HCT116 (cell line): ENCODE results near the gene NCKAP5. TPM values are rescaled to one million over a fixed set of nuclear protein-coding genes. Genes with fewer than 3 reads are reported as not detected.

Source experiments
- ATAC-seq: fragments of 200-7000 bp; cut with Tn5 transposase; 2 replicates; pipeline ENCODE4 v1.9.1; 2020; ENCODE audit warnings: mild to moderate bottlenecking, moderate library complexity
- BruUV-seq: library from RNA; stranded (reverse); fragments of 400-500 nt; replicated peaks from 2 replicates; lab custom pipeline; 2021; lab: Mats Ljungman, UMichigan
- CTCF ChIA-PET: fragments of 300-600 bp; sonication (Branson Sonifier 250); formaldehyde crosslinking; loops from one replicate; lab custom pipeline; 2021; ENCODE audit warnings: antibody characterized with exemption; lab: Charles Lee
- POLR2A ChIA-PET: fragments of 300-600, 350-600 bp; sonication (Branson Sonifier 250); formaldehyde crosslinking; loops from one replicate; lab custom pipeline; 2021; ENCODE audit warnings: antibody characterized with exemption; lab: Charles Lee
- RAD21 ChIA-PET, 2 experiments: fragments of 300-600 bp; sonication (Branson Sonifier 250); formaldehyde crosslinking; loops; one replicate each; lab custom pipeline; 2023; ENCODE audit warnings: low total read pairs in 2 of 2; ENCODE audit not compliant: uncharacterized antibody in 2 of 2, unreplicated experiment in 2 of 2, low non-redundant PET in 1 of 2; lab: Charles Lee
- DNase-seq: peaks from one replicate; pipeline ENCODE4 v3.0.0-alpha.2; 2010; ENCODE audit warnings: low read depth, low spot score
- H2AFZ ChIP-seq: fragments of 200-600 bp; shearing (Covaris generic), sonication (generic); 2 replicates; pipeline ENCODE4 v1.6.1; 2017; ENCODE audit warnings: low read depth, mixed run types, mixed read lengths, antibody characterized with exemption, low read length; ENCODE audit not compliant: poor library complexity, severe bottlenecking
- H3K27ac ChIP-seq: 2 replicates; pipeline ENCODE4 v1.5.1; 2012; ENCODE audit warnings: low read depth, low read length
- H3K27me3 ChIP-seq: fragments of 200-600 bp; sonication (generic); 2 replicates; pipeline ENCODE4 v1.6.1; 2016; ENCODE audit warnings: mixed run types, low read length, mixed read lengths; ENCODE audit not compliant: insufficient read depth
- H3K36me3 ChIP-seq, 2 experiments: fragments of 200-500 bp in 1 of 2; fragments of 200-600 bp in 1 of 2; sonication (Bioruptor generic) in 1 of 2; sonication (generic) in 1 of 2; 2 replicates each; pipeline versions ENCODE4 v1.5.1 to v1.6.1; 2014 to 2016; ENCODE audit warnings: low read length in 2 of 2, inconsistent platforms in 1 of 2, mixed read lengths in 1 of 2, mixed run types in 1 of 2; ENCODE audit not compliant: insufficient read depth in 2 of 2, control insufficient read depth in 1 of 2
- H3K4me1 ChIP-seq, 2 experiments: fragments of 200-600 bp in 1 of 2; sonication (generic) in 1 of 2; 2 replicates each; pipeline versions ENCODE4 v1.5.1 to v1.6.1; 2012 to 2017; ENCODE audit warnings: low read length in 2 of 2, inconsistent platforms in 1 of 2, mild to moderate bottlenecking in 1 of 2, mixed read lengths in 1 of 2, mixed run types in 1 of 2, moderate library complexity in 1 of 2; ENCODE audit not compliant: insufficient read depth in 2 of 2, control insufficient read depth in 1 of 2
- H3K4me2 ChIP-seq: fragments of 200-600 bp; sonication (generic); 2 replicates; pipeline ENCODE4 v1.6.1; 2017; ENCODE audit warnings: mixed run types, low read length, mixed read lengths
- H3K4me3 ChIP-seq, 2 experiments: fragments of 200-600 bp in 1 of 2; sonication (generic) in 1 of 2; replicated peaks in 1 of 2; 2 replicates each; pipeline ENCODE4 v1.5.1; 2011 to 2016; ENCODE audit warnings: low read length in 2 of 2, control low read depth in 1 of 2, low read depth in 1 of 2, mild to moderate bottlenecking in 1 of 2, mixed read lengths in 1 of 2, mixed run types in 1 of 2
- H3K79me2 ChIP-seq: fragments of 200-600 bp; sonication (generic); 2 replicates; pipeline ENCODE4 v1.6.1; 2017; ENCODE audit warnings: mild to moderate bottlenecking, mixed run types, low read length, moderate library complexity, mixed read lengths; ENCODE audit not compliant: insufficient read depth
- H3K9ac ChIP-seq: fragments of 200-600 bp; sonication (generic); 2 replicates; pipeline ENCODE4 v1.6.1; 2016; ENCODE audit warnings: low read length, mixed read lengths
- H3K9me2 ChIP-seq: fragments of 200-600 bp; sonication (generic), shearing (Covaris generic); 2 replicates; pipeline ENCODE4 v1.6.1; 2017; ENCODE audit warnings: mixed run types, mild to moderate bottlenecking, moderate library complexity; ENCODE audit not compliant: insufficient read depth
- H3K9me3 ChIP-seq, 2 experiments: fragments of 200-500 bp in 1 of 2; fragments of 200-600 bp in 1 of 2; sonication (Bioruptor generic) in 1 of 2; sonication (generic) in 1 of 2; 2 replicates each; pipeline ENCODE4 v1.6.1; 2014 to 2017; ENCODE audit warnings: low read length in 2 of 2, mixed read lengths in 2 of 2, inconsistent platforms in 1 of 2, low read depth in 1 of 2, mild to moderate bottlenecking in 1 of 2, mixed run types in 1 of 2, moderate library complexity in 1 of 2; ENCODE audit not compliant: control insufficient read depth in 1 of 2, insufficient read depth in 1 of 2
- H4K20me1 ChIP-seq: fragments of 200-600 bp; sonication (generic), shearing (Covaris generic); 2 replicates; pipeline ENCODE4 v1.6.1; 2017; ENCODE audit warnings: mixed run types, mild to moderate bottlenecking, moderate library complexity; ENCODE audit not compliant: insufficient read depth
- CEBPB ChIP-seq: IDR thresholded peaks from 2 replicates; pipeline ENCODE4 v1.6.1; 2012; ENCODE audit warnings: low read depth
- FOSL1 ChIP-seq: IDR thresholded peaks from 2 replicates; pipeline ENCODE4 v1.6.1; 2012; ENCODE audit warnings: low read depth
- SP1 ChIP-seq: IDR thresholded peaks from 2 replicates; pipeline ENCODE4 v1.6.1; 2012; ENCODE audit warnings: low read depth
- TCF7L2 ChIP-seq: IDR thresholded peaks from 2 replicates; pipeline ENCODE4 v1.7.0; 2011; ENCODE audit warnings: borderline replicate concordance, inconsistent platforms; ENCODE audit not compliant: insufficient read depth, insufficient read length; ENCODE audit errors: extremely low read depth
- YY1 ChIP-seq: IDR thresholded peaks from 2 replicates; pipeline ENCODE4 v1.6.1; 2011; ENCODE audit warnings: low read length, low read depth, moderate library complexity, mild to moderate bottlenecking; ENCODE audit not compliant: insufficient replicate concordance; ENCODE audit errors: extremely low read depth
- ZFX ChIP-seq: fragments of 450-650 bp; IDR thresholded peaks from 2 replicates; pipeline ENCODE4 v1.6.1; 2017
- intact Hi-C: fragments of 100-400 bp; cut with micrococcal nuclease; formaldehyde crosslinking; loops from 2 replicates; pipeline ENCODE4 v1.10.0; 2022
- total RNA-seq: library from RNA; stranded (reverse); gene quantifications from one replicate; pipeline ENCODE4 v1.2.1, GENCODE V29; 2021; ENCODE audit not compliant: unreplicated experiment
- TF ChIP-seq, protein P1 (sequence below), 3 experiments: fragments of 200-600 bp in 1 of 3; sonication (generic) in 1 of 3; IDR thresholded peaks in 2 of 3; conservative IDR thresholded peaks in 1 of 3; 2 replicates each; pipeline ENCODE4 v1.5.1; 2012 to 2017; ENCODE audit warnings: low read depth in 2 of 3, low read length in 2 of 3, antibody characterized with exemption in 1 of 3, borderline replicate concordance in 1 of 3, control low read depth in 1 of 3, mild to moderate bottlenecking in 1 of 3, mixed read lengths in 1 of 3, mixed run types in 1 of 3, moderate library complexity in 1 of 3; ENCODE audit not compliant: insufficient read depth in 1 of 3
- TF ChIP-seq, protein P2 (sequence below): IDR thresholded peaks from 2 replicates; pipeline ENCODE4 v1.6.1; 2012; ENCODE audit warnings: low read depth
- TF ChIP-seq, protein P3 (sequence below): IDR thresholded peaks from 2 replicates; pipeline ENCODE4 v1.6.1; 2011; ENCODE audit warnings: mild to moderate bottlenecking, low read length, moderate library complexity; ENCODE audit not compliant: insufficient replicate concordance; ENCODE audit errors: extremely low read depth

NCKAP5 gene
- total RNA-seq, 1 experiment from 2014 or later = 0.30 TPM

GRCh38 chr2:133130548-133131246 is 437.6 kb downstream of the NCKAP5 start (continued):
- TF ChIP-seq, protein P1, sequence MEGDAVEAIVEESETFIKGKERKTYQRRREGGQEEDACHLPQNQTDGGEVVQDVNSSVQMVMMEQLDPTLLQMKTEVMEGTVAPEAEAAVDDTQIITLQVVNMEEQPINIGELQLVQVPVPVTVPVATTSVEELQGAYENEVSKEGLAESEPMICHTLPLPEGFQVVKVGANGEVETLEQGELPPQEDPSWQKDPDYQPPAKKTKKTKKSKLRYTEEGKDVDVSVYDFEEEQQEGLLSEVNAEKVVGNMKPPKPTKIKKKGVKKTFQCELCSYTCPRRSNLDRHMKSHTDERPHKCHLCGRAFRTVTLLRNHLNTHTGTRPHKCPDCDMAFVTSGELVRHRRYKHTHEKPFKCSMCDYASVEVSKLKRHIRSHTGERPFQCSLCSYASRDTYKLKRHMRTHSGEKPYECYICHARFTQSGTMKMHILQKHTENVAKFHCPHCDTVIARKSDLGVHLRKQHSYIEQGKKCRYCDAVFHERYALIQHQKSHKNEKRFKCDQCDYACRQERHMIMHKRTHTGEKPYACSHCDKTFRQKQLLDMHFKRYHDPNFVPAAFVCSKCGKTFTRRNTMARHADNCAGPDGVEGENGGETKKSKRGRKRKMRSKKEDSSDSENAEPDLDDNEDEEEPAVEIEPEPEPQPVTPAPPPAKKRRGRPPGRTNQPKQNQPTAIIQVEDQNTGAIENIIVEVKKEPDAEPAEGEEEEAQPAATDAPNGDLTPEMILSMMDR (IDR thresholded peaks at IDR 0.05 in 2 of 3, conservative IDR thresholded peaks at IDR 0.05 in 1 of 3; ENCODE audit: borderline replicate concordance in 1 of 3, insufficient read depth in 1 of 3, low read depth in 2 of 3, low read length in 2 of 3) = no peak
- TF ChIP-seq SP1 (no peak), FOSL1 (no peak)

DNA sequence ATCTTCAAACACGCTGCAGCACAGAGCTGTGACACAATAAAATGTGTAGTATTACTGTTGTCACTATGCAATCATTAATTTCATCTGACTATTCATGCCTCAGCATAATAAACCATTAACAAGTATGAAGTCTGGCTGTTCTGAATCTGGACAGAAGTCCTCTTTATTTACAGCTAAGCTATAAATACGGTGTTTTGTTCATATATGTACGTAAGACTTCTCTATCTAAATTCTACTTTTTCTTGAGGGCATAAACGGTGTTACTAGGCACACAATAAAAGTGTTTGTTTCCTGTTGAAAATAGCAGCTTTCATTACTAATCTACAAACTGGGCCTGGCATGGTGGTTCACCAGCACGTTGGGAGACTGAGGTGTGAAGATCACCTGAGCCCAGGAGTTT is 443.8 kb downstream of the NCKAP5 start:
- H3K4me1 ChIP-seq = no peaks in the 10 kb centered on the region
- no peaks in the 10 kb centered on the region for H3K9me2 ChIP-seq
- no peaks in the 10 kb centered on the region for H3K36me3 ChIP-seq
- POLR2A ChIA-PET = no interaction called here
- no TSS peak for BruUV-seq
- no peaks in the 10 kb centered on the region for H4K20me1 ChIP-seq
- H2AFZ ChIP-seq = no peak overlapping the region
- H3K79me2 ChIP-seq = no peaks in the 10 kb centered on the region
- no peak overlapping the region for H3K27ac ChIP-seq
- RAD21 ChIA-PET = no interaction called here
- CTCF ChIA-PET = no interaction called here
- intact Hi-C loops = no loop called here
- no peak overlapping the region for H3K9ac ChIP-seq
- ATAC-seq = no peak
- no peak for DNase-seq
- H3K4me3 ChIP-seq = no peak overlapping the region
- TF ChIP-seq ZFX (no peak), CEBPB (no peak)
- H3K4me2 ChIP-seq = no peak overlapping the region
- 0 out of 2 replicates have a peak, but pooled peaks cover 5% of the 10 kb centered on the region for H3K27me3 ChIP-seq
- no peaks in the 10 kb centered on the region for H3K9me3 ChIP-seq

DNA sequence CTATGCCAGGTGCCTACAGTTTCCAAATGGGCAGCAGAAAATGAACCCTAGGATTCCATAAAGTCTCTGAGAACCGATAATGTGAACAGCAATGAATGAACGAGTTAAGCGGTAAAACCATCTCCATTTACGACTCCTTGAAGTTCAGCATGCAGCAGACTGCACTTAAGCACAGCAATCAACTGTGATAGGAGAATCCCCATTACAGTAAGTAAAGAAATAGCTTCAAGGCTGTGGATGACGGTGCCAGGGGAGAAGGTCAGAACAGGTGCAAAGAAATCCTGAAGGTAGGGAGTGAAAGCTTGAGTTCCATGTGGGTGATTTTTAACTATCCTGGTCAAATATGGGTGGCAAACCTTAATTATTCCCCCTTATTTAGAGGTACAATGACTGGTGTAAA is 444.4 kb downstream of the NCKAP5 start:
- no peaks in the 10 kb centered on the region for H3K9me3 ChIP-seq
- no peaks in the 10 kb centered on the region for H3K36me3 ChIP-seq
- no peaks in the 10 kb centered on the region for H3K4me1 ChIP-seq
- ATAC-seq = no peak
- no peaks in the 10 kb centered on the region for H3K9me2 ChIP-seq
- H3K4me2 ChIP-seq = no peak overlapping the region
- no peak overlapping the region for H3K9ac ChIP-seq
- no peak for DNase-seq
- RAD21 ChIA-PET = no interaction called here
- H4K20me1 ChIP-seq = no peaks in the 10 kb centered on the region
- 0 out of 2 replicates have a peak, but pooled peaks cover 5% of the 10 kb centered on the region for H3K27me3 ChIP-seq
- H2AFZ ChIP-seq = no peak overlapping the region
- POLR2A ChIA-PET = no interaction called here
- H3K4me3 ChIP-seq = no peak overlapping the region
- no peak overlapping the region for H3K27ac ChIP-seq
- intact Hi-C loops = no loop called here
- no TSS peak for BruUV-seq
- no peaks in the 10 kb centered on the region for H3K79me2 ChIP-seq
- CTCF ChIA-PET = no interaction called here
- TF ChIP-seq, protein P2, sequence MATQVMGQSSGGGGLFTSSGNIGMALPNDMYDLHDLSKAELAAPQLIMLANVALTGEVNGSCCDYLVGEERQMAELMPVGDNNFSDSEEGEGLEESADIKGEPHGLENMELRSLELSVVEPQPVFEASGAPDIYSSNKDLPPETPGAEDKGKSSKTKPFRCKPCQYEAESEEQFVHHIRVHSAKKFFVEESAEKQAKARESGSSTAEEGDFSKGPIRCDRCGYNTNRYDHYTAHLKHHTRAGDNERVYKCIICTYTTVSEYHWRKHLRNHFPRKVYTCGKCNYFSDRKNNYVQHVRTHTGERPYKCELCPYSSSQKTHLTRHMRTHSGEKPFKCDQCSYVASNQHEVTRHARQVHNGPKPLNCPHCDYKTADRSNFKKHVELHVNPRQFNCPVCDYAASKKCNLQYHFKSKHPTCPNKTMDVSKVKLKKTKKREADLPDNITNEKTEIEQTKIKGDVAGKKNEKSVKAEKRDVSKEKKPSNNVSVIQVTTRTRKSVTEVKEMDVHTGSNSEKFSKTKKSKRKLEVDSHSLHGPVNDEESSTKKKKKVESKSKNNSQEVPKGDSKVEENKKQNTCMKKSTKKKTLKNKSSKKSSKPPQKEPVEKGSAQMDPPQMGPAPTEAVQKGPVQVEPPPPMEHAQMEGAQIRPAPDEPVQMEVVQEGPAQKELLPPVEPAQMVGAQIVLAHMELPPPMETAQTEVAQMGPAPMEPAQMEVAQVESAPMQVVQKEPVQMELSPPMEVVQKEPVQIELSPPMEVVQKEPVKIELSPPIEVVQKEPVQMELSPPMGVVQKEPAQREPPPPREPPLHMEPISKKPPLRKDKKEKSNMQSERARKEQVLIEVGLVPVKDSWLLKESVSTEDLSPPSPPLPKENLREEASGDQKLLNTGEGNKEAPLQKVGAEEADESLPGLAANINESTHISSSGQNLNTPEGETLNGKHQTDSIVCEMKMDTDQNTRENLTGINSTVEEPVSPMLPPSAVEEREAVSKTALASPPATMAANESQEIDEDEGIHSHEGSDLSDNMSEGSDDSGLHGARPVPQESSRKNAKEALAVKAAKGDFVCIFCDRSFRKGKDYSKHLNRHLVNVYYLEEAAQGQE = no peak
- TF ChIP-seq SP1 (no peak), YY1 (no peak), TCF7L2 (no peak)
- TF ChIP-seq, protein P3, sequence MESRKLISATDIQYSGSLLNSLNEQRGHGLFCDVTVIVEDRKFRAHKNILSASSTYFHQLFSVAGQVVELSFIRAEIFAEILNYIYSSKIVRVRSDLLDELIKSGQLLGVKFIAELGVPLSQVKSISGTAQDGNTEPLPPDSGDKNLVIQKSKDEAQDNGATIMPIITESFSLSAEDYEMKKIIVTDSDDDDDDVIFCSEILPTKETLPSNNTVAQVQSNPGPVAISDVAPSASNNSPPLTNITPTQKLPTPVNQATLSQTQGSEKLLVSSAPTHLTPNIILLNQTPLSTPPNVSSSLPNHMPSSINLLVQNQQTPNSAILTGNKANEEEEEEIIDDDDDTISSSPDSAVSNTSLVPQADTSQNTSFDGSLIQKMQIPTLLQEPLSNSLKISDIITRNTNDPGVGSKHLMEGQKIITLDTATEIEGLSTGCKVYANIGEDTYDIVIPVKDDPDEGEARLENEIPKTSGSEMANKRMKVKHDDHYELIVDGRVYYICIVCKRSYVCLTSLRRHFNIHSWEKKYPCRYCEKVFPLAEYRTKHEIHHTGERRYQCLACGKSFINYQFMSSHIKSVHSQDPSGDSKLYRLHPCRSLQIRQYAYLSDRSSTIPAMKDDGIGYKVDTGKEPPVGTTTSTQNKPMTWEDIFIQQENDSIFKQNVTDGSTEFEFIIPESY = no peak
